K562 treated with DMSO at 1 percent for 48 hours (cell line): ENCODE measurements around the gene RPL38. TPM values are rescaled to one million over a fixed set of nuclear protein-coding genes. Genes with fewer than 3 reads are reported as not detected.

Experiments
- total RNA-seq: library from RNA; unstranded; fragments of 300-600 nt; gene quantifications from 2 replicates; pipeline ENCODE4 v1.2.3, GENCODE V29; 2022; ENCODE audit warnings: low replicate concordance; ENCODE audit errors: extremely low read depth

The RPL38 gene
- not detected in 2 replicates for total RNA-seq

DNA sequence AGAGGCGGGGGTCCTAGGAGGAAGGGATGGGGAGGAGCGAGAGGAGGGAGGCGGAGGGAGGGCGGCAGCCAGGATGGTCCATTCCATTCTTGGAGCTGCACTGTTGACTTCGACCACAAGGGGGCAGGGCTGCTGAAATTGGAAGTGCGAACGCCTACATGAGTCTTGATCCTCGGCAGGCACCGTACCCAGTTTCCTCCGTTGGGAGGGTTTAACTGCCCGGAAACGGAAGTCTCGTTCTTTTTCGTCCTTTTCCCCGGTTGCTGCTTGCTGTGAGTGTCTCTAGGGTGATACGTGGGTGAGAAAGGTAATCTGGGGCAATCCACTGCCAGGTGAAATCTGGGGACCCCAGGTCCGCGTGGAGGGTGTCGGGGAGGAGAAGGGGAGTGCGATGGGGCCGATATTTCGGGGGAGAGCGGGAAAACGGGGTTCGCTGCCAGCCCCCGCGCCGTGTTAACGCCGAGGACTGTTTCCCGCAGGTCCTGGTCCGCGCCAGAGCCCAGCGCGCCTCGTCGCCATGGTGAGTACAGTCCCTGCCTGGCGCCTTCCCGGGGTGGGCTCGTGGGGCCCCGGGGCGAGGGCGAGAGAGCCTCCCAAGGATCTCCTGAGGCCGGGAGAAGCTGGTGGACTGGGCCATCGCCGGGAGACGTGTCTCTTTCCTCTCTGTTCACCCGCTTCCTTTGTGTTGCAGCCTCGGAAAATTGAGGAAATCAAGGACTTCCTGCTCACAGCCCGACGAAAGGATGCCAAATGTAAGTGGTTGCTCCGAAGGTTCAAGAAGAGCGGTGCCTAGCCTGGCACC, at the start of gene RPL38:
TSS of gene RPL38 (plus strand) at position 240 of the 802 bp plus-strand sequence. CDS start at position 518, 278 bp downstream.

GRCh38 chr17:74212913-74213791, 9.7 kb downstream of the RPL38 start, which contains the start of gene TTYH2:
TSS of gene TTYH2 (plus strand) at chr17:74213571. CDS start at chr17:74213588, 17 bp downstream.

Other genes with a start within 250 kb of the RPL38 start
- not detected in 2 replicates for gene TTYH2, start 9.9 kb downstream of the RPL38 start, total RNA-seq
- gene DNAI2, start 70.6 kb downstream of the RPL38 start, total RNA-seq, result not detected in 2 replicates
- gene KIF19, start 122.5 kb downstream of the RPL38 start, total RNA-seq, result not detected in 2 replicates
- gene BTBD17, start 158.2 kb downstream of the RPL38 start, total RNA-seq, result not detected in 2 replicates
- gene GPR142, start 163.8 kb downstream of the RPL38 start, total RNA-seq, result not detected in 2 replicates
- not detected in 2 replicates for gene GPRC5C, start 228.4 kb downstream of the RPL38 start, total RNA-seq